ENCODE results near the gene ZNF530.

The ZNF530 gene

GRCh38 chr19:57613941-57614743 is 14.5 kb downstream of the ZNF530 start, which contains the start of gene ZNF134:
Gene ZNF134 (plus strand): TSS chr19:57614242. CDS start chr19:57619469, 5,227 bp downstream.
- peak; percentile 95 for DNase-seq (ENCODE audit: low read depth)

GRCh38 chr19:57615346-57615745 is 15.7 kb downstream of the ZNF530 start:
- peak; percentile 21 for DNase-seq (ENCODE audit: low read depth)

- DNase-seq (ENCODE audit: low read depth): no peak
These were observed 21.1 kb downstream of the ZNF530 start for GRCh38 chr19:57620673-57621348.

GRCh38 chr19:57623091-57623490 is 23.4 kb downstream of the ZNF530 start:
- no peak for DNase-seq (ENCODE audit: low read depth)

- peak; percentile 98 for DNase-seq (ENCODE audit: low read depth)
These were observed 33.5 kb downstream of the ZNF530 start, which contains the start of gene ZNF211 for GRCh38 chr19:57632987-57633831. Gene ZNF211 (plus strand): TSS chr19:57633168. CDS start chr19:57633347, 179 bp downstream.

- DNase-seq (ENCODE audit: low read depth): no peak
These were observed 34.1 kb downstream of the ZNF530 start for GRCh38 chr19:57633832-57634131.

GRCh38 chr19:57637379-57637778 is 37.7 kb downstream of the ZNF530 start:
- DNase-seq (ENCODE audit: low read depth): no peak

GRCh38 chr19:57641715-57642234 is 42.1 kb downstream of the ZNF530 start:
- no peak for DNase-seq (ENCODE audit: low read depth)

GRCh38 chr19:57642396-57643046 is 42.8 kb downstream of the ZNF530 start:
- DNase-seq (ENCODE audit: low read depth): no peak

GRCh38 chr19:57643734-57644133 is 44.0 kb downstream of the ZNF530 start:
- DNase-seq (ENCODE audit: low read depth): no peak

- no peak for DNase-seq (ENCODE audit: low read depth)
These were observed 48.8 kb downstream of the ZNF530 start for GRCh38 chr19:57648331-57649003.

GRCh38 chr19:57651654-57651996 is 51.9 kb downstream of the ZNF530 start:
- no peak for DNase-seq (ENCODE audit: low read depth)

GRCh38 chr19:57653689-57654088 is 54.0 kb downstream of the ZNF530 start:
- DNase-seq (ENCODE audit: low read depth): no peak

GRCh38 chr19:57655443-57655842 is 55.8 kb downstream of the ZNF530 start:
- DNase-seq (ENCODE audit: low read depth): no peak

- no peak for DNase-seq (ENCODE audit: low read depth)
These were observed 56.7 kb downstream of the ZNF530 start for GRCh38 chr19:57656346-57656745.
